ENCODE measurements around the gene ADAMTS16.

ADAMTS16 gene

DNA sequence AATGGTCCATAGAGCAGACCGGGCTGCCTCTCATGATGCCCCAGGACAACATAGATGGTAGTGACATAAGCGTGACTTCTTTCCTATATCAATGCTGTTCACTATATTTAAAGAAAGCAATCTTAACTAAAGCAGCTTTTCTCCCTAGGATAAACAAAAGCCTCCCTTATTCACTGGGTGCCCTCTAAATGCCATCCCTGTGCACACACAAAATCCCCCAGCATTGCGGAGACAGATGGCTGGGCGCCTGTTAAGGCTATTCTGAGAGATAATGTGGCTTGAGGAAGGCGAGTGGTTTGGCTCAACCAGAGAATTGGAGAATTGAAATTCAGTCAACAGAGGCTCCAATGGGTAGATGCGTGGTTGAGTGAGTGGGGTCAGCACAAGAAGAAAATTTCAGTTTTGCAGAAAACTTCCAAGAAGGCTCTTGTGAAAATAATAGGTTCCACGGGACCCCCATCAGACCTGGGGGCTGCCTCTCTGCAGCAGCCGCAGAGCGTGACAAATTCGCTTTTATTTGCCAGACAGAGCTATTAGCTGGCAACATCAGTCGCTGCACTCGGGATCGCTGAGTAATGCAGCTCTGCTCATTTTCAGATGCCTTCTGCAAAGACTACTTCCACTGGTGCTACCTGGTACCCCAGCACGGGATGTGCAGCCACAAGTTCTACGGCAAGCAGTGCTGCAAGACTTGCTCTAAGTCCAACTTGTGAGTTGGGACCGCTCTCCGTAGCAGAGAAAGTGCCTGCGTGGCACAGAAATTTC is 178.5 kb downstream of the ADAMTS16 start:
- DNase-seq: no peak

- no peak for DNase-seq
These were observed 180.1 kb downstream of the ADAMTS16 start for GRCh38 chr5:5320062-5320805.

- no peak for DNase-seq
These were observed 181.0 kb downstream of the ADAMTS16 start for GRCh38 chr5:5321137-5321536.

- no peak for DNase-seq
These were observed 183.4 kb downstream of the ADAMTS16 start for GRCh38 chr5:5323551-5323950.

DNA sequence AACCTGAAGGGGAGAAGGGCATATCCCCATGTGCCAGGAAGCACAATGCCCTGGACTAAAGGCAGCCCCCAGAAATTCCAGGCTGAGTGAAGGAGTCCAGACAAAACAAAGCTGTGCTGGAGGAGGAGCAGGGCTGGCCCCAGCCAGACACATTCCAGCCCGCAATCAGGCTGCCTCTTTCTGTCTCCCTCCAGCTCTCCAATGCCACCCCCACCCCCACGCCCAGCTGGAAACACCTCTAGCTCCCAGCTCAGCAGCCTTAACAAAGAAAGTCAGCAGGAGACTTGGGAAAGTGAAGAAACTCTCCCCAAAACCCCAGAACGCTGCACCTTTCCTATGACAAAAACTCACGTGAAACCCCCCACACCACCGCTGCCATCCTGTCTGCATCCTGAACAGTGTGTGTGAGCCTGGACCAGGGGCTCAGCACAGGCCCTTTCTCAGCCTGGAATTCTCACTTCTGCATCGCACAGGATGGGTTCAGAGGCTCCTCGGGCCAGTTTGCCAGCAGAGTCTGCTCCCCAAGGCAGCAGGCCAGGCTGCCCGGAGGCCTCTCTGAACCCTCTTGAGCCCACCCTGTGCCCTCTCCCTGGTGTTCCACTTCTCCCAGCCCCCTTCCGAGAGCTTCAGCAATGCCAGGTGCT is 186.1 kb downstream of the ADAMTS16 start:
- DNase-seq: no peak

DNA sequence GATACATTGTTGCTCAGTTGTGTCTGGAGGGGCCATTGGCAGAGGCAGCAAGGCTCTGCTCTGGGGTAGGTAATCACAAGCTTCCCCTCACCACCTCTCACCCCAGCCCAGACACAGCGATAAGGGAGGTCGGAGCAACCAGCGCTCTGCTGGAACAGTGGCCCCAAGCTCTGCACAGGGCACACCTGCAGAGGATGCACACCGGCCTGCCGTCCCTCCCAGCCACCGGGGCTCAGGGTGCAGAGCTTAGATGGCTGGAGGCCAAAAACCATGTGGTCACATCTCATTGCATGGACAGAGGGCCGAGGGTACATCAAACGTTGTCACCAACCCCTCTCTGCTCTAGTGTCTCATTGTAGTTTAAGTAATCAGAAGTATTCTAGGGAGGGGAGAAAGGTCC is 187.0 kb downstream of the ADAMTS16 start:
- DNase-seq: no peak

GRCh38 chr5:5330728-5331452 is 190.8 kb downstream of the ADAMTS16 start:
- DNase-seq: no peak

DNA sequence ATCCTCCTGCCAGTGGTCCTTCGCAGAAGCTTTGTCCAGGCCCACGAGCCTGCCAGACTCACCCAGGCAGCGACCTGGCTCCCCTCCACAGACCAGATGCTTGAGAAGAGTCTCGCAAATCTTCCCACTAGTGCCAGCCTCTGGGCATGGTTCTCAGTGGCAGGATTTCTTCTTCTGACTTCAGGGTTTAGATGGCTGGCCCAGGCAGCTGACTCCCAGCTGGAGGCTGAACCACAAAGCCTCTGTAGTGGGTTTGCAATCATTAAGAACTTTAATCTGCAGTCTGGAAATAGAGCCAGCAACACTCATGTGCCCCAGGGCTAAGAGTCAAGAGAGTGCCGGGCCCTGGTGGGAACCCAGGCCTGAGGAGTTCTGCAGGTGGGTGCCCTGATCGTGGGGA is 191.7 kb downstream of the ADAMTS16 start:
- no peak for DNase-seq

GRCh38 chr5:5332287-5332686 is 192.2 kb downstream of the ADAMTS16 start:
- peak; percentile 4 for DNase-seq

DNA sequence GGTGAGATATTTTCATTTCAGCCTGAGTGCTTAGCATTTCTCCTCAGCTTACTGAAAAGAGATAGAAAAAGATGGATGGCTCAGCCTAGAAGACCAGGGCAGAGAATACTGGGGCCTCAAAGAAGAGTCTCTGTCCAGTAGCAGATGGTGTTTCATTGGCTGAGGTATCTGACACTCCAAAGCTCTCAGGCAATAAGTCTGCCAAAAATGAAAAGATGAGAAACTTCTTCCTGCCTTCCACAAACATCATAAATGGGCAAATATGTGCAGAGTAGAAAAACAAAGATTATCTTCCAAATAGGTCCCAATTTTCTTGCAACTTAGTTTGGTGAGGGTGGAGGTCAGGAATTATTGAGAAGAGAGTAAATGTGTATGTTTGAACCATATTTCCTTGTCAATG is 195.0 kb downstream of the ADAMTS16 start:
- DNase-seq: no peak

GRCh38 chr5:5335700-5336264 is 195.7 kb downstream of the ADAMTS16 start:
- no peak for DNase-seq

- no peak for DNase-seq
These were observed 199.1 kb downstream of the ADAMTS16 start for GRCh38 chr5:5339257-5339656.

DNA sequence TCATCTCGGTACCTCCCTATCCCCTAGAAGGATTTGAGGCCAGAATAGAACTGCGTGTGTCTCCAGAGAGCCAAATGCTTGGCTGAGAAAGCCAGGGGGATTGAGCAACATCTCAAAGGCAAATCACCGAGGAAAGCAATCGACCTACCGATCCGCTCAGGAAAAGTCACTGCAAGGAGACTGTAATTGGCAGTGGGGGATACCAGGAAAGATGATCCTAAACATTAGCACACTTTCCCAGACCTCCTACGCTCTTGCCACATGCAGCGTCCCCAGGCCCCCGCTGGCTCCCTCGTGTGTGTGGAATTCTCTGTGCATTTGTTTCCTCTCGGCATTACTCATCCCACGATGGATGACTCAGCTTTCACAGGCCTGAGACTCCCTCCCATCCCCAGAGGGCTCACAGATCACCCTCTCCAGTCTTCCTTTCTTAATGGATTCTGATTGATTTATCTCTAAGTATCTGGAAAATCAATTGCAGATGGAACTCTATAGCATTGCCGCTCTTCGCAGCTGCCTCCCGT is 200.1 kb downstream of the ADAMTS16 start:
- no peak for DNase-seq

DNA sequence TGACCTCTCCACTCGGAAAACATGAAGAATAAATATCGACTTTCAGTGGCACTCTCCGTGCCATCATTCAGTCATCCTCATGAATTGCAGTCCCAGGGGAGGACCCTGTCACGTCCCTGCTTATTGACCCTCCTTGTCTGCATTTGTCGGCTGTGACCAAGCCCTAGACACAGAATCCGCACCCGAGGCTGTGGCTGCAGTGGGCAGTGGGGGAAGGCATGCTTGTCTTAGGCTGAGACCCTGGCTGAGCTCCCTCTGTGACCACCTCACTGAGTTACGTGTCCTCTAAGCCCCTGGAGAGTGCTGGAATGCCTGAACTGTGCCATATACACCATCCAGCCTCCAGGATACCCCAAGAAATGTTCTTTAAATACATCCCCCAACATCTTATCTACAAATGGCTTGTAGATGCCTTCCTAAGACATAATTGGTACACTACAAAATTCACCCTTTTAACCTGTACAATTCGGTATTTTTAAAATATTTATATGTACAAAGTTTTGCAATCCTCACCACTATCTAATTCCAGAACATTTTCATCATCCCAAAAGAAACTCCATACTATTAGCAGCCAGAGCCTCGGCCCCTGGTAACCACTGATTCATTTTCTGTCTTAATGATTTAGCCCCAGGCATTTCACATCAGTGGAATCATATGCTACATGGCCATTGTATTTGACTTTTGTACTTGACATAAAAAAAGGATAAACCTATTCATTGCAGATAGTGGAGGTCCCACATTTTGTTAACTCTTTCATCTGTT is 201.6 kb downstream of the ADAMTS16 start:
- no peak for DNase-seq

DNA sequence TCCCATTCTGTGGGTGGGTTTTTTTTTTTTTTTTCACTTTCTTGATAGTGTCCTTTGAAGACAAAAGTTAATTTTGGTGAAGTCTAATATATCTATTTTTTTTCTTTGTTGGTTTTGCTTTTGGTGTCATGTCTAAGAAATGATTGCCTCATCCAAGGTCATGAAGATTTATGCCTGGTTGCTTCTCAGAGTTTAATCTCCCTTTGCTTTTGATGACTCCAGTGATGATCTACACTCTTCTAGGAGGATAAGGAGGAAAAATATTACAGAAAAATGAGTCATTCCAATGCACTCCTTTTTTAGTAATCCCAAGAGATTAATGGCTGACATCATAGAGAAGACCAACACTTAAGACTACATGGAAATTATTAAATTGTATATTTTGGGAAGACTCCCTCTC is 202.7 kb downstream of the ADAMTS16 start:
- DNase-seq: no peak

DNA sequence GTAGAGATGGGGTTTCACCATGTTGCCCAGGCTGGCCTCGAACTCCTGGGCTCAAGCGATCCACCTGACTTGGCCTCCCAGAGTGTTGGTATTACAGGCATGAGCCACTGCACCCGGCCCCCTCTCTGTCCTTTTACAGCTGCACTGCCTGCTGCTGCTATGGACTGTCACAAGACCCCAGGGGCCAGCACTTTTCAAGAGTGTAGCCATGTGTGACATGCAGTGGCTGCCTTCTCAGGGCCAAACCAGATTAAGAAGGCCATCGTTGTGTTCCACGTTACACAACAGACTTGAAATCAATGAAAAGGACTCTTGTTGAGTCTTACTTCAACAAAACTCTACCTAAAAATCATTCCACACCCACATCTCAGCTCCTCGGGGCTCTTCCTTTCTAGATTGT is 203.4 kb downstream of the ADAMTS16 start:
- no peak for DNase-seq

DNA sequence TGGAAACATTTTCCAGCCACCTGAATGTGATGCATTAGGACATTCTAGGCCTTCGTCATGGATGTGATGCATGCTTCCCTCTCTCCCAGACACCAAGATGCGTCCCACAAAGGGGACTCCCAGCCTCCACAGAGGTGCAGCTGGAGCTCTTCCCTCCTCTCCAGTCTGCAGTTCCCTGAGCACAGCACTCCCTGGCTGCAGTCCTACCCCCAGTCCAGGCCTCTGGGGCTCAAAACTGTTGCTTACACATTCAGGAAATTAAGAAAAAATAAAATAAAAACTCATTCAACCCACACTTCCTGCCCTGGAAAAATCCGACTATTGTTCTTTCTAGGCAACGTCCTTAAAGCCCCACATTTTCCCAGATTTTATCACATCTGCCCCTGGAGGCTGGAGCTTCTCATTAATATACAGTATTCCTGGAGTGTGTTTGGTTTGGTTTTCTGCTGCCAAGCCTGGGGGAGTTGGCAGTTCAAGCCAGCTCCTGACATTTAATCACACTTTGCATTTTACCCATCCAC is 204.0 kb downstream of the ADAMTS16 start:
- DNase-seq: no peak

GRCh38 chr5:5344606-5345005 is 204.5 kb downstream of the ADAMTS16 start:
- DNase-seq: no peak

- no peak for DNase-seq
These were observed 207.3 kb downstream of the ADAMTS16 start for GRCh38 chr5:5347442-5347841.

- DNase-seq: no peak
These were observed 208.0 kb downstream of the ADAMTS16 start for GRCh38 chr5:5348135-5348534.

GRCh38 chr5:5348576-5348975 is 208.4 kb downstream of the ADAMTS16 start:
- no peak for DNase-seq

- DNase-seq: no peak
These were observed 210.0 kb downstream of the ADAMTS16 start for GRCh38 chr5:5350101-5350500.

Measured in NCI-H1417 treated with DMSO at 0.1 percent for 48 hours (cell line).